Measurements from ENCODE around the gene SRA1. TPM values are rescaled to one million over a fixed set of nuclear protein-coding genes. Genes with fewer than 3 reads are reported as not detected.

Gene SRA1
- total and polyA plus RNA-seq, 2 of the 8 experiments (the other 6 are each of a cell fraction or from before 2014, with no cell fraction given) = 27.4 to 39.4 TPM

- H4K91ac ChIP-seq (replicated peaks; ENCODE audit: insufficient read length, low read length) = peak within 1 kb of the TSS; percentile 49
- TF ChIP-seq HDAC6 (IDR thresholded peaks at IDR 0.05; ENCODE audit: low read depth, low read length) = no peak
- no peak for TF ChIP-seq SIX5 (IDR thresholded peaks at IDR 0.05; ENCODE audit: low read depth, low read length)
- TF ChIP-seq CREB1 (IDR thresholded peaks at IDR 0.05) = peak; percentile 86
- no peak for TF ChIP-seq YY1 (IDR thresholded peaks at IDR 0.05; ENCODE audit: low read depth, low read length)
- no peak for TF ChIP-seq ASH2L (IDR thresholded peaks at IDR 0.05; ENCODE audit: low read length)
- no peak for TF ChIP-seq CBX8 (IDR thresholded peaks at IDR 0.05; ENCODE audit: borderline replicate concordance, low read depth, low read length)
- TF ChIP-seq CEBPB (IDR thresholded peaks at IDR 0.05; ENCODE audit: low read depth, low read length) = no peak
Measured at GRCh38 chr5:140547508-140548299, 9.6 kb downstream of the SRA1 start, which contains the start of gene EIF4EBP3. EIF4EBP3 (plus strand) TSS chr5:140547662; CDS start chr5:140547738, 76 bp downstream.

More at GRCh38 chr5:140547508-140548299, 9.6 kb downstream of the SRA1 start, which contains the start of gene EIF4EBP3:
- peak within 1 kb of the TSS; percentile 34 to 66 (median 44) for H3K4me3 ChIP-seq (ENCODE audit: extremely low read depth in 1 of 4, insufficient read depth in 2 of 4, low read depth in 3 of 4, low read length in 4 of 4)
- H3K18ac ChIP-seq (ENCODE audit: extremely low read depth, low read length) = peak within 1 kb of the TSS; percentile 68
- H3K9ac ChIP-seq (replicated peaks in 1 of 4; ENCODE audit: extremely low read depth in 1 of 4, low read depth in 3 of 4, low read length in 3 of 4) = peak within 1 kb of the TSS in 3 of 4 experiments; percentile 66 to 75 (median 74); a peak in 6 of 7 replicates
- H3K27me3 ChIP-seq (replicated peaks in 1 of 4; ENCODE audit: control insufficient read depth in 3 of 4, extremely low read depth in 1 of 4, insufficient read depth in 3 of 4, low read length in 3 of 4) = no peaks in the 10 kb centered on the region
- H3K14ac ChIP-seq (ENCODE audit: insufficient read length) = no peak within 1 kb of the TSS
- no peak within 1 kb of the TSS for H2BK120ac ChIP-seq (replicated peaks; ENCODE audit: low read depth, low read length)
- ChIA-PET POLR2A (ENCODE audit: partially characterized antibody) (interaction anchor here (0.7 to 14.4 kb wide), 25 partner anchors 12 to 203 kb away, joined by 3 to 191 read pairs (median 5); partner anchors contain the start of genes APBB3, DND1, HARS1 and HARS2), CTCF (ENCODE audit: partially characterized antibody) (interaction anchor here (0.6 to 3.1 kb wide), 25 partner anchors 9 to 310 kb away, joined by 3 to 19 read pairs (median 4); partner anchors contain the start of genes HARS1, HARS2, SLC35A4 and SRA1)
- no peaks in the 10 kb centered on the region for H3K79me2 ChIP-seq (ENCODE audit: control insufficient read depth in 1 of 2, insufficient read depth in 2 of 2, low read length in 2 of 2)
- peak within 1 kb of the TSS; percentile 59 for H3K4ac ChIP-seq (replicated peaks; ENCODE audit: insufficient read length, low read depth, low read length)
- H3K23me2 ChIP-seq (ENCODE audit: low read depth, low read length) = peaks cover 6% of the 10 kb centered on the region
- H3K79me1 ChIP-seq (ENCODE audit: low read depth, low read length) = no peaks in the 10 kb centered on the region; the same call in 1 of the 2 replicates
- peak within 1 kb of the TSS; percentile 3; the same call in 1 of the 2 replicates for H2BK12ac ChIP-seq (ENCODE audit: low read depth, low read length)
- no peak within 1 kb of the TSS; the same call in 1 of the 2 replicates for H2AK5ac ChIP-seq (ENCODE audit: low read depth, low read length)
- peak; percentile 91 to 95 for DNase-seq (ENCODE audit: low read depth in 1 of 2, low spot score in 2 of 2)
- peak within 1 kb of the TSS; percentile 94 for H4K8ac ChIP-seq (ENCODE audit: extremely low read depth, insufficient read depth, low read length)
- peak; percentile 36 for FAIRE-seq
- peak within 1 kb of the TSS; percentile 71 to 94 for H3K4me2 ChIP-seq (ENCODE audit: insufficient read depth in 1 of 2, low read depth in 2 of 2, low read length in 2 of 2)
- H3K9me3 ChIP-seq (ENCODE audit: insufficient read depth in 2 of 2, low read depth in 1 of 2, low read length in 1 of 2) = no peaks in the 10 kb centered on the region
- peak within 1 kb of the TSS; percentile 73 for H3K27ac ChIP-seq (ENCODE audit: low read depth, low read length)
- H3K56ac ChIP-seq (replicated peaks; ENCODE audit: insufficient read length, low read depth, low read length) = peak within 1 kb of the TSS; percentile 17
- H2BK15ac ChIP-seq (ENCODE audit: low read length) = no peak within 1 kb of the TSS
- peaks cover 13 to 37% (median 30%) of the 10 kb centered on the region in 4 experiments for H3K36me3 ChIP-seq (ENCODE audit: control insufficient read depth in 2 of 4, insufficient read depth in 4 of 4, low read length in 3 of 4)
- H2BK5ac ChIP-seq (ENCODE audit: low read depth, low read length) = peak within 1 kb of the TSS; percentile 38
- no peak within 1 kb of the TSS for H3K23ac ChIP-seq (ENCODE audit: insufficient read length)
- peak within 1 kb of the TSS; percentile 14; the same call in 1 of the 2 replicates for H2AFZ ChIP-seq (ENCODE audit: low read length)
- H2BK20ac ChIP-seq (ENCODE audit: low read length) = no peak within 1 kb of the TSS
- H4K20me1 ChIP-seq (replicated peaks in 1 of 2; ENCODE audit: control insufficient read depth in 1 of 2, insufficient read depth in 2 of 2, low read length in 2 of 2) = peaks cover 0 to 3% of the 10 kb centered on the region in 2 experiments
- peak within 1 kb of the TSS; percentile 51 for H4K5ac ChIP-seq (ENCODE audit: insufficient read length, low read depth, low read length)
- H3K4me1 ChIP-seq (replicated peaks in 1 of 4; ENCODE audit: control insufficient read depth in 3 of 4, insufficient read depth in 4 of 4, low read length in 3 of 4) = peaks cover 0 to 18% (median 6%) of the 10 kb centered on the region in 4 experiments; a peak in 4 of 7 replicates
- WGBS, 2 experiments (ENCODE audit: extremely low coverage in 1 of 2, insufficient coverage in 1 of 2, insufficient read length in 1 of 2, insufficient replicate concordance in 2 of 2, low coverage in 1 of 2, low lambda C conversion rate in 2 of 2, missing lambda C conversion rate in 1 of 2) = 6% methylated on average over 45 of the region's 52 CpGs; no CpG with 5 or more reads in 1 of the 2 experiments

All from H1 (cell line).